Activated CD4-positive, alpha-beta T cell treated with anti-CD3 and anti-CD28 coated beads, Interleukin-2, Interleukin-6, amounts not matched to agents 100 ng/mL and 50 ng/mL, durations not matched to agents 16 hours and 8 hours (primary cell): ENCODE data around the gene ATP6V1G1.
"Not testable (repeated sequence)": the region's sequence is repeated elsewhere in the genome, so short reads cannot be mapped to it uniquely, and the experiment has no call there.

Experiments
- DNase-seq: peaks from one replicate; pipeline ENCODE4 v3.0.0-alpha.2; 2020

The ATP6V1G1 gene

DNA sequence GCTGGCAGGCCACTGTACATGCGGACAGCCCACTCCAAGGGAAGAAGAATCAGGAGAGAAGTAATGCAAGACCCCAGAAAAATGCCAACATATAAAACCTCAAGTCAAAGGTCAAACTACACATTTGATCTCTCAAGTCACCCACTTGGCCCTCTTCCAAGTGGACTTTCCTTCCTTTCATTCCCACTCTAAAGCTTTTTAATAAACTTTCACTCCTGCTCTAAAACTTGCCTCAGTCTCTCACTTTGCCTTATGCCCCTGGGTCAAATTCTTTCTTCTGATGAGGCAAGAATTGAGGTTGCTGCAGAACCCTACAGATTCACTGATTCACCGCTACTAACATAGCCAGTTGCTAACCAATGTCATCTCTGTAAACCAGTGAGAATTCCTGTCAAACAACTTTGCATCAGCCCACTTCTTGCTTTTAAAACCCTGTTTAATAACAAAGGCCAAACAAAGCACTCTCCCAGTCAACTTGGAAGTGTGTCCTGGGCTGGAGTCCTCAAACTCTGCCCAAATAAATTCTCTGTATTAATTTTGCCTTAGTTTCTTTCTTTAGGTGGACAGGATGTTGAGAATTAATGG lies 6.9 kb upstream of the ATP6V1G1 start:
- DNase-seq, result no peak

DNA sequence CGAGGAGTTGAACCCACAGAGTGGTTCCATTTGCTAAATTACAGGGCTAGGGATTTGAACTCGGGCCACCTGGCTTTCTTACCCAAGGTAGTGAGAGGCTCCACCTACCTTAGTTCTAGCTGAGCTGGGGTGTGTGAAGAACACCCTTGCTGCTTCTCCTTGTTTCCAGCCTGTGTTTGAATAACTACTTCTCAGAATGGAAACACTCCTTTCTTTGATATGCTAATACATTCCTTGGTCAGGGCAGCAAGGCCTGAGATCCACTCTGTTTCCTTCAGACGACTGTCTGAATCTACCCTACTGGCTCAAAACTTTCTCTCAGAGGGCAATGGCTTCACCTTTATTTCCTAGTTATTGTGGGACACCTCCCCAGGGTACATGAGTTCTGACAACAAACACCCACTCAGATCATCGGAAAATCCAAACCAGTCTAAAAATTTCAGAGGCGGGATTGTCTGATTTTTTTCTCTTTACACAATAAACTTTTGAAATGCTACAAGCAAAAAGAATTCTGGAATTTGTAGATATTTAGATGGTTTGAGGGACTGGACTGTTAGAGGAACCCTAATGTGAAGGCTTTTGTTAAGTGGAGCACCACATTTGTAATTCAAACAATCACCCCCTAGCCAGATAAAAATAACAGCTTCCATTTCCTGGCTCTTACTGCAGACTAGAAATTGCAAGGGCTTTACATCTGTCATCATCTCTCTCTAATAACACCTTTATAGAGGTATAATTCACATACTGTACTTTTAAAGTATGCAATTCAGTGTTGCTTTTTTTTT lies 4.0 kb upstream of the ATP6V1G1 start:
- no peak for DNase-seq

DNA sequence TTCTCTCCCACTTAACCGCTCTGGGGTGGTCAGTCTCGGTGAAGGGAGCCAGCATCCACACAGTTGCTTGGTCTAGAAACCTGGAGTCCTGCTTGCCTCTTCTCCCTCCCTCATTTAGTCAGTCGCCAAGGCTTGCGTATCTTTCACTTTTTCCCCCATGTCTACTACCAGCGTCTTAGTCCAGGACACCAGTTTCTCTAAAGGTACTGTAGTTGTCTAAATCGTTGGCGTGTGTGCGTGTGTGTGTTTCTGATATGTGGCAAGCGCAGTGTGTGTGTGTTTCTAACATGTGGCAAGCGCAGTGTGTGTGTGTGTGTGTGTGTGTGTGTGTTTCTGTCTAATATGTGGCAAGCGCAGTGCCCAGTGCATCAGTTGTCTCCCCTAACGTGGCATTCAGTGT lies 641 bp downstream of the ATP6V1G1 start:
- no peak for DNase-seq

DNA sequence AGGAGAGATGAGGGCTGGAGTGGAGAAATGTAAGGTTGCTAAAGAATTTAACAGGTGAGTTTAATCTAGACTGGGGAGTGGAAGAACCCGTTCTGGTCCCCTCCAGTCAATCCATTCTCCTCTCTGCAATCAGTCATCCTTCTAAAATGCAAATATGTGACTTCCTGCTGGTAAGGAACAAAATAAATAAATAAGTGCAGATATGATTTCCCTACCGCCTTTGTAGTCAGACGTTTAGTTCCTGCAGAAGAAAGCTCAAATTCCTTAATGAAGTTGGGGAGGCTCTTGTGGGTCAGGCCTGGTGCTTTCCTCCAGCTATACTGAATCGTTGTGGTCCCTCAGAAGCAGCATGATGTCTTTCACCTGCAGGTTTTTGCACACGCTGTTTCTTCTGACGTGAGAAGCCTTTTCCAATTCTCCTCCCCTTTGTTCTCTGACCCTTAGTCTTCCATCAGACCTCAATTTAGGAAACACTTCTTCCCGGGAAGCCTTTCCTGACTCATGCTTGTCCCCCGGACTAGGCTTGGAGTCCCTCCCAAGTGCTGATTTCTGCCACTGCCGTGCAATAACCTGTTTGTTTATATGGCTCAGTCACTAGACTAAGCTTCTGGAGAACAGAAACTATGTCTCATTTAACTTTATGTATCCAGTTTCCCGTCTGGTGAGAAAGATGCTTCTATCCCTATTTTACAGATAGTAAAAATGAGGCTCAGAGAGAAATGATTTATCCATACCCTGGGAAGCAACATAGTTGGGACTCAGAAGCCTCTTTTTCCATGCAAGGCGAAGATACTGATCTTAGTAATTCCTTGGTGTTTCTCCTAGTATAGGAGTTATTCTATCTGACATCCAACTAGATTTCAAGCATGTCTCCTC lies 1.3 kb downstream of the ATP6V1G1 start:
- DNase-seq, result no peak

DNA sequence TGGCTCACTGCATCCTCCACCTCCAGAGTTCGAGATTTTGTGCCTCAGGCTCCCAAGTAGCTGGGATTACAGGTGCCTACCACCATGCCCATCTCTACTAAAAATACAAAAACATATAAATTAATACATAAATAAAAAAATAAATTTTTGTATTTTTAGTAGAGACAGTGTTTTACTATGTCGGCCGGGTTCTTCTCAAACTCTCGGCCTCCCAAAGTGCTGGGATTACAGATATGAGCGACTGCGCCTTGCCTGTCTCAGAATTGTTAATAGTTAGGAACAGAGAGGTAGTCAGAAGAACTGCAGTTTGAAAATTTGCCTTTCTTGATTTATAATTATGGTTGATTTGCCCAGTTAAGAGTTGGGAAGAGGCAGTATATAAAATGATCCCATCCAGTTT lies 2.8 kb downstream of the ATP6V1G1 start:
- DNase-seq, result no peak

DNA sequence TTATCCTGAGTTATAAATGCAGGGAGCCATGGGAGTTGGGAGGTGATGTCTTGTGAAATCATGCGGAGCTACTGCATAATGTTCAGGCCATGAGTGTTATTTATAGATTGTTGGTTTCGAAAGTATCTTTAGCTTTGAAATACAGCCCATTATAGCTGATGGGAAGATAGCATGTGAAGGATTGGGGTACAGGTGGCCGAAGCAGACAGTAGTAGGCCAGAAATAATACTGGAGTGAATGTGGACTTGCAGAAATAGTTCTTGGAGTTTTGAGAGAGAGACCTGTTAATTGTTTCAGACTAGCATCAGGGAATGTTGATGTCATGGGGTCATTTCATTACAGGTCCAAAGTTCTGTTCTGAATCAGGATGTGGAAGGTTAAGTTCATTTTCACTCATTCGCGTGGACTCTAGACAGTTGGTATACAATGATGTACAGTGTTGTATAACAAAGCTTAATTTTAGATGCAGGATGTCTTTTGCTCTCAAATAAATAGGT lies 3.8 kb downstream of the ATP6V1G1 start:
- peak; percentile 16 for DNase-seq

DNA sequence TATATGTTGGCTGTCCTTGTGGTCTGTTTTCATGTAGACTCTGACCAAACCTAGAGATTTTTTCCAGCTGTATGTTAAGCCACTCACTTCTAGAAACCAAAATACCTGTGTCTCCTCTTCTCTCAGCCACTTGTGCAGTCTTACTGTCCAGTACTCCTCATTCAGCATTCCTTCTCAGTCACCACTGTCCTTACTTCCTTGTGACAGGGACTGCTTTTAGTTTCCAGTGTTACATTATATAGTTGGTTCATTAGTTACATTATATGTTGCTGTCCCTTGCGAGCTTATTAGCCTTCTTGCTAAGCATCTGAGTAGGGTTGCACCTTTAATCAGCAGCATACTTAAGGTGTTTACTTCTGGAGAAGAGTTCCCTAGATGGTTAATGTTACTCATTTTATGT lies 4.3 kb downstream of the ATP6V1G1 start:
- peak; percentile 22 for DNase-seq

DNA sequence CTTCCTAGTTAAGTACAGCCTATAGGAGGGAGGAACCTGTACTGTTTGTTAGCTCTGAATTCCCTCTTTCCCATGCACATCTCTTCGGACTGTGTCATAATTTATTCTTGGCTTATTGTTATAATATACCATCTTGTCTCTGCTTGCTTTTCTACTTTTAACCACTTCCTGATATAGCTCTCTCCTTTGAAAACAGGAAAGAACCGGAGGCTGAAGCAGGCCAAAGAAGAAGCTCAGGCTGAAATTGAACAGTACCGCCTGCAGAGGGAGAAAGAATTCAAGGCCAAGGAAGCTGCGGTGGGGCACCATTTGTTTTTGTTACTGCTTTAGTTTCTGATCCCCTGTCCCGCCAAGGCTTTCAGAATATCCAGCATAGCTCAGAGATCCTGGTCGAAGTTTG lies 4.8 kb downstream of the ATP6V1G1 start:
- peak; percentile 72 for DNase-seq

DNA sequence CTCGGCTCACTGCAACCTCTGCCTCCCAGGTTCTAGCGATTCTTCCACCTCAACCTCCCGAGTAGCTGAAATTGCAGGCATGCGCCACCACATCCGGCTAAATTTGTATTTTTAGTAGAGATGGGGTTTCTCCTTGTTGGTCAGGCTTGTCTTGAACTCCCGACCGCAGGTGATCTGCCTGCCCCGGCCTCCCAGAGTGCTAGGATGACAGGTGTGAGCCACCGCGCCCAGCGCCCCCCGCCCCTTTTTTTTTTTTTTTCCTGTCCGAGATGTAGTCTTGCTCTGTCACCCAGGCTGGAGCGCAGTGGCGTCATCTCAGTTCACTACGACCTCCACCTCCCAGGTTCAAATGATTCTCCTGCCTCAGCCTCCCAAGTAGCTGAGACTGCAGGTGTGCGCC lies 6.6 kb downstream of the ATP6V1G1 start:
- DNase-seq, result no peak

DNA sequence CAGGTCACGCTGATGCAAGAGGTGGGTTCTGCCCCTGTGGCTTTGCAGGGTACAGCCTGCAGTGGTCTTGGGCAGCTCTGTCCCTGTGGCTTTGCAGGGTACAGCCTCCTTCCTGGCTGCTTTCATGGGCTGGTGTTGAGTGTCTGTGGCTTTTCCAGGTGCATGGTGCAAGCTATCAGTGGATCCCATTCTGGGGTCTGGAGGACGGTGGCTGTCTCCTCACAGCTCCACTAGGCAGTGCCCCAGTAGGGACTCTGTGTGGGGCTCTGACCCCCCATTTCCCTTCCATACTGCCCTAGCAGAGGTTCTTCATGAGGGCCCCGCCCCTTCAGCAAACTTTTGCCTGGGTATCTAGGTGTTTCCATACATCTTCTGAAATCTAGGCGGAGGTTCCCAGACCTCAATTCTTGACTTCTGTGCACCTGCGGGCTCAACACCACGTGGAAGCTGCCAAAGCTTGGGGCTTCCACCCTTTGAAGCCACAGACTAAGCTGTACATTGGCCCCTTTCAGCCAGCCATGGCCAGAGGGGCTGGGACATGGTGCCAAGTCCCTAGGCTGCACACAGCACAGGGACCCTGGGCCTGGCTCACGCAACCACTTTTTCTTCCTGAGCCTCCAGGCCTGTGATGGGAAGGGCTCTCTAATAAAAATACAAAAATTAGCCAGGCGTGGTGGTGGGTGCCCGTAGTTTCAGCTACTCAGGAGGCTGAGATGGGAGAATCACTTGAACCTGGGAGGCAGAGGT lies 13.1 kb downstream of the ATP6V1G1 start:
- DNase-seq, result not testable (repeated sequence)

DNA sequence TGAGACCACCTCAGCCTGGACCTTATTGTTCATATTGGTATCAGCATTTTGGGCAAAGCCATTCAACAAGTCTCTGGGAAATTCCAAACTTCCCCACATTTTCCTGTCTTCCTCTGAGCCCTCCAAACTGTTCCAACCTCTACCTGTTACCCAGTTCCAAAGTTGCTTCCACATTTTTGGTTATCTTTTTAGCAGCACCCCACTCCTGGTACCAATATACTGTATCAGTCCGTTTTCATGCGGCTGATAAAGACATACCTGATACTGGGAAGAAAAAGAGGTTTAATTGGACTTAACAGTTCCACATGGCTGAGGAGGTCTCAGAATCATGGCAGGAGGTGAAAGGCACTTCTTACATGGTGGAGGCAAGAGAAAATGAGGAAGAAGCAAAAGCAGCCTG lies 14.2 kb downstream of the ATP6V1G1 start:
- DNase-seq, result not testable (repeated sequence)

DNA sequence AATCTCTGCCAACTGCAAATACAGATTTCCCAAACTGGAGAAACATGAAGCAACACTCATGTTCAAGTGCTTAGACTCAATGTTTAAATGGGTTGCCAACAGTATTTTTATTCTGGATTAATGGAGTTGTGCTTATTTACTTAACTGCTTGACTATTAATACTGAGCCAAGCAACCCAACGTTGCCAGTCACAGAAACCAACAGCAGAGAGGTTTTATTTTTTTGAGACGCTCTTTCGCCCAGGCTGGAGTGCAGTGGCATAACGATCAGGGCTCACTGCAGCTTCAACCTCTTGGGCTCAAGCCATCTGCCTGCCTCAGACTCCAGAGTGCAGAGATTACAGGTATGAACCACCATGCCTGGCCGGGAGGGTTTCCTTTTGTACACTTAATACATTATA lies 15.1 kb downstream of the ATP6V1G1 start:
- no peak for DNase-seq

DNA sequence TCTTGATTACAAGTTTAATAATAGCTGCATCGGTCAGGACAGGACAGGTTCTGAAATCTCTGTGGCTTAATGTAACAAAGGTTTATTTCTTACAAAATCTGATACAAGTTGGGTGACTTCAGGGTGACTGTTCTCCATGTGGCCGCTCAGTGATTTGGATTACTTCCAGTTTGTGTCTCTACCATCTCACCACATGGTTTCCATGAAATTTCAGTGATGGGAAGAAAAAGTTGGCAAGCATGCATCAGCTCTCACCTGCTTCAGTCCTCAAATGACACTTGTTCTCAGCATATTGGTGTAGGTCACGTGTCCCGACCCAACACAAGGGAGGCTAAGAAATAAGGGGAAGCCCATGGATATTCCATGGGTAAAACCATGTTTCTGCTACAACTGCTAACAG lies 15.7 kb downstream of the ATP6V1G1 start:
- no peak for DNase-seq

DNA sequence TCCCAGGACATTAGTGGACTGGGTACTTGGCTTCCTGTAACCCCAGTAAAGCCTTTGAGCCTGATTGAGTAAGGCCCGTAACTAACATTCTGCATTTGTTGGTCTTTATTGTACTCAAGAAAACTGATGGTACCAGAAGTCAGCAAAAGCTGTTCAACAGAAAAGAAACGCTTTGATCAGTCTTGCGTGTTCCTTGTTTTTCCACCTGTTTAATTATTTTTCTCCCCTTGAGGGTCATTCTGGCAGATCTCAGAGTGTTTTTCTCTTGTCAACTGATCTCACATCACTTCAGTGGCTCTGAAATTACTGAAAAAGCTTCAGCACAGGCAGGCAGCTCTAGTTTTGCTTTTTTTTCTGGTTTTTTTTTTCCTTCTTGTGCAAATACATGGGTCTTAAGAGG lies 17.4 kb downstream of the ATP6V1G1 start:
- DNase-seq, result no peak

DNA sequence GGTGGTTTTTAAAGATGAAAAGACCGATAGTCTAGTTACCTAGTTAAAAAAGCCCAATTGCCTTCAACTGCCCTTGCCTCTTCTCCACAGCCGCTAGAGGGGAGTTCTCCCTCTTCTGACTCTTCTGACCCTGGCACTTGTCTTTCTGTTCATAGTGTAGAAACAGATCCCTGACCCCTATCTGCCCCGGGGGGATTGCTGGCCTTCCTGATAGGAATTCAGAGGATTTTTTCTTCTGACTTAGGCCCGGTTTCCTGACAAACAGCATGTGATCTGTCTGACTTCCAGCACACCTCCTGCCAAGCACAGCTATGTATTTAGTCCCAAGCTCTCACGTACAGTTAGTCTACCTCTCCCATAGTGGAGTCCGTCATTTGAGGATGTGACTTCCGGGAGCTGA lies 18.5 kb downstream of the ATP6V1G1 start:
- DNase-seq, result no peak

DNA sequence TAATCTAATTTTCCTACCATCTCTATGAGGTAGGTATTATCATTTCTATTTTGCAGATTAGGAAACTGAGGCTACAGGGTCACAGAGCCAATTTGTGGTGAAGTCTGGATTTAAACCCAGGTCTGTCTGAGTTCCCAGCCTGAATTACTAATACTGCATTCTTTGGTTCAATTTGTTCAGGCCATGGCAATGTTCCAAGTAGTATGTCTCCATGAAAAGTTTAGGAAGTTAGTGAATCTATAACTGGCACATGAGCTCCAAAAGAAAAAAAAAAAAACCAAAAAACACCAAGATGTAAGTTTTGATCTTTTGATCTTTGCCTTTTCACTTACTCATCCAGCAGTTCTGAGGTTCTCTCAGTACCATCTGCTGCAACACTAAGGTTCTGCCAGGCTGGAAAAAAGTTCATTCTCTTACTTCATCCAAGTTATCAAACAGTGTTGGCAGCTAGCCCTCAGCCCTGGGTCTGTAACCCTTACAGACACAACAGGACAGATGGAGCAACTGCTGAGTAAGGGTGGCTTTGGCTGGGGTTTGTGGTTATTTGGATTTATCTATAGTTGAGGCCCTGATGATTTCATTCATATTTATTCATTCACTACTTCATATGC lies 19.1 kb downstream of the ATP6V1G1 start:
- DNase-seq, result no peak

DNA sequence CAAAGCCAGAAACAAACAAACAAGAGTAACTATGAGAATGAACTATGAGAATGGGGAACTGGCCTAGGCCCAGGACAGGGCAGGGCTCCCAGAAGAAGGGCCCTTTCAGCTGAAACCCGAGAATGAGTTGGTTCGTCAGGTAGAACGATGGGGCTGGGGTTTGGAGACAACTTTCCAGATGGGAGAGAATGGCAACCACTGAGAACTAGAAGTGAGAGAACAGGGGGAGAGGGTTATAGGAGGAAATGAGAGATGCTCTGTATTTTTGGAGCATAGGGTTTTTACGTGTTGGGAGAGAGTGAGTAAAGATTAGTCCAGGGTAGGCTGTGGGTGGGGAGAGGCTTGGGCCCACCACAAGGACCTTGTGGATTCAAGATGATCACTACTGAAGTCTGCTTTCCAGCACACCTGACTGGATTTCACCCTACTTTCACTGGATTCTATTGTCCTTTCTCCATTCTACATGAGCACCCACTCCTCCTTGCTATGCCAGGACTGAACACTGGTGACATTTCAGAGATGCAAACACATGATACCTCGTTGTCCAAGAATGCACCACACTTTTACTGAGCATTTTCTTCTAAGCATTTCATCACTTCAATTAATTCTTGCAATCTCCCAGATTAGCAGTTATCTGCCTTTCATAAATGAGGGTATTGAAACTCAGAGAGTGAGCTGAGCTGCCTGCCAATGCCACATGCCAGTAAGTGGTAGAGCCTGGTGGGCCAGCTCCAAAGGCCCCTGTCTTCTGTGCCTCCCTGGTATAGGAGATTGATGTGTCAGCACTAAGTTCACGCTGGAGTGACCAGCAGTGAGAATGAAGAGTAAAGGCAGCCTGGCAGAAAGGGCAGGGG lies 20.3 kb downstream of the ATP6V1G1 start:
- DNase-seq, result no peak

DNA sequence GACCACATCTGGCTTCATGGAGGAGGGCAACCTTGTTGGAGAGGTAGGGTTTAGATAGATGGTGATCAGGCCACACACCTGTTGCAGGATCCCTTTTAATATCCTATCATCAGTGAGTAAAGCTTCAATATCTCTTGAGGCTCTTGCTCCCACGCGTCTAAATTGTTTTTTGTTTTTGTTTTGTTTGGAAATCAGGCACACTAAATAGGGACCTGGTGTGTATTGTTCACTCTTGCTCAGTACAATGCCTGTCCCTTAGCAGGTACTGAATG lies 20.9 kb downstream of the ATP6V1G1 start:
- DNase-seq, result no peak

DNA sequence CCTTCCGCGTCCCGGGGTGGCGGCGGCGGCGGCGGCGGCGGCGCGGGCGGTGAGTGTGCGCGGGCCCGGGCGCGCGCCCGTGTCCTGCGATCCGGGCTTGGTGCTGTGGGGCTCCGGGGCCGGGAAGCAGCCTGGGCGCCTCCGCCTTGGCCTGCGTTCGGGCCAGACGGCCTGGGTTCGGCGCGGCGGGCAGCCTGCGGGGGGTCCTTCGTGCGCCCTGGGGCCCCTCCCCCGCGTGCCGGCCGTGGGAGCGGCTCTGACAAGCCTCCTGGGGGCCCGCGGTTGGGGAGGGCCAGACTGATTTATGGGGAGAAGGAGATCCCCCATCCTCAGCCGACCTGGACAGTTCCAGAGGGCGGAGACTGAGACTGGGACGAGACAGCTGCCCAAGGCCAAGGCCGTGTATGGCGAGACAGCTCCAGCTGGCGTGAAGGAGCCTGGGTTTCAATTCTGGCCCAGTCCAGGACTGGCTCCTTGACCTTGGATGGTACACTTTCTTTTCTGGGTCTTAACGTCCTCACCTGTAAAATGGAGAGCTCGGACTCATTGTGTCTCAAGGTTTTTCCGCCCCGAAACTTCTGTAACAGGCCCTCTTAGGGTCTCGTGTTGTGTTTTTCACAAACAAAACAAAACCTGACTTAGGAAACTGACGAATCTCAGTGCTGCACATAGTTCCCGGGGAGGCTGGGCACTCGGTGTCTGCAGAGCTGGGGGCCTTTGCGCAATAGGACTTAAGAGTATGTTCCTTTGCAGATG lies 24.1 kb downstream of the ATP6V1G1 start:
- DNase-seq, result peak; percentile 57

DNA sequence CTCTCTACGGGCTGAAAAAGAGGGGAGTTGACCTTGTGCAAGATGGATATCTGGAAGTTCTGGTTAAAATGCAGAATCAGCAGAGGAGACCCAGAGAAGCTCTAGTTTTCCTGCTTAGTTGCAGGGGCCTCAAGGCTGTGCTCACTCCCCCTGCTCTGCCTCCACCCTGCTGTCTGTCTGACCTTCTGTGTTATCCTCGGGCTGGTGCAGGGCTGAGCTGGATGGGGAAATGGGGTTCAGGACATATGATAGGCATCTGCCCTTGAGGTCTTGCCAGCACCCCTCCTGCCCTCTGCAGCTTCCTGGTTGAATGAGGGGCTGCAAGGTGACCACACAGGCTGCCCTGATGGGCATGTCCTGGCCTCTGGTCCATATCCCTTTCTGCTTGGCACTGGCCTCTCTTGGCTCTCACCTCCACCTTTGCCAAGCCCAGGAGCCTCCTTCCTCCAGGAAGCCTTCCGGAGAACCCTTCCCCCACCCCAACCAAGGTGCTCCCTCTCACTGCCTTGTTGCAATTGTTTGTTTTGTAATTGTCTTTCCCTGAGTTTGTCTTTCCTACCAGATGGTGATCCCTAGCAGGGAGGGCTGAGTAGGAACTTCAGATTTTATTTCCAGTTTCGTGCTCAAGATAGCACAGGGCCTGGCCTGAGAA lies 24.8 kb downstream of the ATP6V1G1 start:
- DNase-seq, result no peak
